Measurements from ENCODE around the gene RPS27.

DNA sequence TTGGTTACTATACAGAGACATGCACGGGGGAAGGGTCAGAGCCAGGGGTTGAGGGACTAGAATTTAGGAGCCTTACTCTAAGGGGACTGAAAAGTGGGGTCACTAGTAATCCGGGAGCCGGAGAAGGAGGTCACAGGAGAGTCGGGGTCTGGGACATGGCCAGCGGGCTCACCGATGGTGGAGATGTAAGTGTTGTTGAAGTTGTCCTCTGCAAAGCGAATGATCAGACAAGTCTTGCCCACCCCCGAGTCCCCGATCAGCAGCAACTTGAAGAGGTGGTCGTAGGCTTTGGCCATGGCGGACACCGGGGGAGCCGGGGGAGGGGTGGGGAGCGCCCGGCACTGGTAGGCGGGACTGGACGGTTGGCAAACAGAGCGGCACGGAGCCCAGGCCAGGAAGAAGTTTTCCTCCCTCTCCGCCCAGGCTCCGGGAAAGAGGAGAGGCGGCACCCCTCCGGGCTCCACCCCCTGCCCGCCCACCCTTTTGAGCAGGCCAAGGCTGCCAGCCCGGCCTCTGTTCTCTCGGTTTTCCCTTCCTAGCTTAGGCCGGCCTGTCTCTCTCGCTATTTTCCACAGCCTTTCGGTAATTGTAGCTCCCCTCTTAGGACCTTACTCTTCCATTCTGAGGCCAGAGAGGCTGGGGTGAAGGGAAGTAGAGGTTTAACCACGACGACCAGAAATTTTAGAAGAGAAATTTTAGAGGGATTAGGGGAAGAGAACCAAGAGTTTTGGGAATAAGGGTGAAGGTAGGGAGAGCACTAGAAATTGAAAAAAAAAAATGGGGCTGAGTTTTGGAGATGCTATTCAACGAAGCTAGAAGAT, 4.4 kb upstream of the RPS27 start, which contains the start of gene RAB13:
- TF ChIP-seq EZH2 (IDR thresholded peaks at IDR 0.05; ENCODE audit: low read depth, unreplicated experiment) = no peak
- TF ChIP-seq, protein P1, sequence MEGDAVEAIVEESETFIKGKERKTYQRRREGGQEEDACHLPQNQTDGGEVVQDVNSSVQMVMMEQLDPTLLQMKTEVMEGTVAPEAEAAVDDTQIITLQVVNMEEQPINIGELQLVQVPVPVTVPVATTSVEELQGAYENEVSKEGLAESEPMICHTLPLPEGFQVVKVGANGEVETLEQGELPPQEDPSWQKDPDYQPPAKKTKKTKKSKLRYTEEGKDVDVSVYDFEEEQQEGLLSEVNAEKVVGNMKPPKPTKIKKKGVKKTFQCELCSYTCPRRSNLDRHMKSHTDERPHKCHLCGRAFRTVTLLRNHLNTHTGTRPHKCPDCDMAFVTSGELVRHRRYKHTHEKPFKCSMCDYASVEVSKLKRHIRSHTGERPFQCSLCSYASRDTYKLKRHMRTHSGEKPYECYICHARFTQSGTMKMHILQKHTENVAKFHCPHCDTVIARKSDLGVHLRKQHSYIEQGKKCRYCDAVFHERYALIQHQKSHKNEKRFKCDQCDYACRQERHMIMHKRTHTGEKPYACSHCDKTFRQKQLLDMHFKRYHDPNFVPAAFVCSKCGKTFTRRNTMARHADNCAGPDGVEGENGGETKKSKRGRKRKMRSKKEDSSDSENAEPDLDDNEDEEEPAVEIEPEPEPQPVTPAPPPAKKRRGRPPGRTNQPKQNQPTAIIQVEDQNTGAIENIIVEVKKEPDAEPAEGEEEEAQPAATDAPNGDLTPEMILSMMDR (conservative IDR thresholded peaks at IDR 0.05; ENCODE audit: low read depth in 2 of 2) = no peak
- no peak for TF ChIP-seq ZNF114 (CRISPR knock-in tag; IDR thresholded peaks at IDR 0.05)
- peak; percentile 40; the same call in 1 of the 2 replicates for TF ChIP-seq POLR2AphosphoS5 (IDR thresholded peaks at IDR 0.05; ENCODE audit: low read depth)
- TF ChIP-seq REST (IDR thresholded peaks at IDR 0.05; ENCODE audit: unreplicated experiment) = no peak
- TF ChIP-seq, protein P2, sequence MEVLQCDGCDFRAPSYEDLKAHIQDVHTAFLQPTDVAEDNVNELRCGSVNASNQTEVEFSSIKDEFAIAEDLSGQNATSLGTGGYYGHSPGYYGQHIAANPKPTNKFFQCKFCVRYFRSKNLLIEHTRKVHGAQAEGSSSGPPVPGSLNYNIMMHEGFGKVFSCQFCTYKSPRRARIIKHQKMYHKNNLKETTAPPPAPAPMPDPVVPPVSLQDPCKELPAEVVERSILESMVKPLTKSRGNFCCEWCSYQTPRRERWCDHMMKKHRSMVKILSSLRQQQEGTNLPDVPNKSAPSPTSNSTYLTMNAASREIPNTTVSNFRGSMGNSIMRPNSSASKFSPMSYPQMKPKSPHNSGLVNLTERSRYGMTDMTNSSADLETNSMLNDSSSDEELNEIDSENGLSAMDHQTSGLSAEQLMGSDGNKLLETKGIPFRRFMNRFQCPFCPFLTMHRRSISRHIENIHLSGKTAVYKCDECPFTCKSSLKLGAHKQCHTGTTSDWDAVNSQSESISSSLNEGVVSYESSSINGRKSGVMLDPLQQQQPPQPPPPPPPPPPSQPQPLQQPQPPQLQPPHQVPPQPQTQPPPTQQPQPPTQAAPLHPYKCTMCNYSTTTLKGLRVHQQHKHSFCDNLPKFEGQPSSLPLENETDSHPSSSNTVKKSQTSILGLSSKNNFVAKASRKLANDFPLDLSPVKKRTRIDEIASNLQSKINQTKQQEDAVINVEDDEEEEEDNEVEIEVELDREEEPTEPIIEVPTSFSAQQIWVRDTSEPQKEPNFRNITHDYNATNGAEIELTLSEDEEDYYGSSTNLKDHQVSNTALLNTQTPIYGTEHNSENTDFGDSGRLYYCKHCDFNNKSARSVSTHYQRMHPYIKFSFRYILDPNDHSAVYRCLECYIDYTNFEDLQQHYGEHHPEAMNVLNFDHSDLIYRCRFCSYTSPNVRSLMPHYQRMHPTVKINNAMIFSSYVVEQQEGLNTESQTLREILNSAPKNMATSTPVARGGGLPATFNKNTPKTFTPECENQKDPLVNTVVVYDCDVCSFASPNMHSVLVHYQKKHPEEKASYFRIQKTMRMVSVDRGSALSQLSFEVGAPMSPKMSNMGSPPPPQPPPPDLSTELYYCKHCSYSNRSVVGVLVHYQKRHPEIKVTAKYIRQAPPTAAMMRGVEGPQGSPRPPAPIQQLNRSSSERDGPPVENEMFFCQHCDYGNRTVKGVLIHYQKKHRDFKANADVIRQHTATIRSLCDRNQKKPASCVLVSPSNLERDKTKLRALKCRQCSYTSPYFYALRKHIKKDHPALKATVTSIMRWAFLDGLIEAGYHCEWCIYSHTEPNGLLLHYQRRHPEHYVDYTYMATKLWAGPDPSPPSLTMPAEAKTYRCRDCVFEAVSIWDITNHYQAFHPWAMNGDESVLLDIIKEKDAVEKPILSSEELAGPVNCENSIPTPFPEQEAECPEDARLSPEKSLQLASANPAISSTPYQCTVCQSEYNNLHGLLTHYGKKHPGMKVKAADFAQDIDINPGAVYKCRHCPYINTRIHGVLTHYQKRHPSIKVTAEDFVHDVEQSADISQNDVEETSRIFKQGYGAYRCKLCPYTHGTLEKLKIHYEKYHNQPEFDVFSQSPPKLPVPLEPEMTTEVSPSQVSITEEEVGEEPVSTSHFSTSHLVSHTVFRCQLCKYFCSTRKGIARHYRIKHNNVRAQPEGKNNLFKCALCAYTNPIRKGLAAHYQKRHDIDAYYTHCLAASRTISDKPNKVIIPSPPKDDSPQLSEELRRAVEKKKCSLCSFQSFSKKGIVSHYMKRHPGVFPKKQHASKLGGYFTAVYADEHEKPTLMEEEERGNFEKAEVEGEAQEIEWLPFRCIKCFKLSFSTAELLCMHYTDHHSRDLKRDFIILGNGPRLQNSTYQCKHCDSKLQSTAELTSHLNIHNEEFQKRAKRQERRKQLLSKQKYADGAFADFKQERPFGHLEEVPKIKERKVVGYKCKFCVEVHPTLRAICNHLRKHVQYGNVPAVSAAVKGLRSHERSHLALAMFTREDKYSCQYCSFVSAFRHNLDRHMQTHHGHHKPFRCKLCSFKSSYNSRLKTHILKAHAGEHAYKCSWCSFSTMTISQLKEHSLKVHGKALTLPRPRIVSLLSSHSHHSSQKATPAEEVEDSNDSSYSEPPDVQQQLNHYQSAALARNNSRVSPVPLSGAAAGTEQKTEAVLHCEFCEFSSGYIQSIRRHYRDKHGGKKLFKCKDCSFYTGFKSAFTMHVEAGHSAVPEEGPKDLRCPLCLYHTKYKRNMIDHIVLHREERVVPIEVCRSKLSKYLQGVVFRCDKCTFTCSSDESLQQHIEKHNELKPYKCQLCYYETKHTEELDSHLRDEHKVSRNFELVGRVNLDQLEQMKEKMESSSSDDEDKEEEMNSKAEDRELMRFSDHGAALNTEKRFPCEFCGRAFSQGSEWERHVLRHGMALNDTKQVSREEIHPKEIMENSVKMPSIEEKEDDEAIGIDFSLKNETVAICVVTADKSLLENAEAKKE (CRISPR knock-in tag; IDR thresholded peaks at IDR 0.05) = no peak
